NCI-H69 (cell line): ENCODE measurements around the gene LAYN.

Source experiments
- DNase-seq: peaks from one replicate; lab custom pipeline; 2025; lab: John Stamatoyannopoulos, UW

LAYN gene

DNA sequence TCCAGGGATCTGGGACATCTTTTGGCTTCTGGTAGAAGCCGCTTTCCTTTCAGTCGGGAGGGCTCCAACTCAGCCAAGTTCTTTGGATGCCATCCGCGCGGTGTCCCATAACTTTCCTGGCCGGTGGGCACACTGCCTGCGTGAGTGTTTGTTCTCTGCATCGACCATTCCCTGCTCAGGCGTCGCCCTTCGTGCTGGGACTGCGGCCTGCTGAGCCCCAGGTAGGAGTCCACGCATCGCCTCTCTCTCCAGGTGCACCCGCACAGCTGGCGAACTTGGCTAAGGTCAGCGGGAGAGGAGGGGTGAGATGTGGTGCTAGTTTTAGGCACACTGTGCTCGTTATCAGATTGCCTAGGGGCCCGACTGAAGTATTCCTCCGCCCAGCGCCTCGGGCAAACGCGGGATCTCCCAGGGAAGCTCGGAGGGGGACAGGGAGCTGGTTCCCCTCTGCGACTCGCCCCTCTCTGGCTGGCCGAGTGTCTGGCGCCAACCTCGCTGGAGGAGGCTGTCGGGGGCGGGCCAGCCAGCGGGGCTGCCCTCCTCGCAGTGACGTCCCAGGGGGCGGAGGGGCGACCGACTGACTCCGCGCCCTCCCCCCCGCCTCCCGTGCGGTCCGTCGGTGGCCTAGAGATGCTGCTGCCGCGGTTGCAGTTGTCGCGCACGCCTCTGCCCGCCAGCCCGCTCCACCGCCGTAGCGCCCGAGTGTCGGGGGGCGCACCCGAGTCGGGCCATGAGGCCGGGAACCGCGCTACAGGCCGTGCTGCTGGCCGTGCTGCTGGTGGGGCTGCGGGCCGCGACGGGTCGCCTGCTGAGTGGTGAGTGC, at the start of gene LAYN:
Gene LAYN, plus strand, starts transcription at position 607 of the 823 bp plus-strand sequence. Its CDS starts 124 bp downstream, at position 731.
- peak; percentile 76 for DNase-seq

GRCh38 chr11:111494040-111494439, 46.5 kb upstream of the LAYN start:
- DNase-seq = no peak

DNA sequence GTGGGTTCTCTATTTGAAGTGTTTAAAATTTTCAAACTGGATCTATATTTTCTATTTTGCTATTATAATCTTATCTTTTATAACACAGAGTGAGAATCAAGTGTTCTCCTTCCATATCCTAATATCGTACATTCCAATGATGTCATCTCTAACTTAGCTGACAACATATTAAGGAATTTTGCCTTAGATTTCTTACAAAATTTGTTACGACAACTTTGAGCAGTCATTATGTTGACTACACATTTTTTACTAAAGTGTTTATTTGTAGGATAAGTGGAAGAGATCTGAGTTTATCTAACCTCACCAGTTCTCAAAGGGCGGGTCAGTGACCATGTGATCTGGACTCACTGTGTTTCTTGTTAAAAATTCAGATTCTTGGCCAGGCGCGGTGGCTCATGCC, 41.0 kb upstream of the LAYN start:
- no peak for DNase-seq

DNA sequence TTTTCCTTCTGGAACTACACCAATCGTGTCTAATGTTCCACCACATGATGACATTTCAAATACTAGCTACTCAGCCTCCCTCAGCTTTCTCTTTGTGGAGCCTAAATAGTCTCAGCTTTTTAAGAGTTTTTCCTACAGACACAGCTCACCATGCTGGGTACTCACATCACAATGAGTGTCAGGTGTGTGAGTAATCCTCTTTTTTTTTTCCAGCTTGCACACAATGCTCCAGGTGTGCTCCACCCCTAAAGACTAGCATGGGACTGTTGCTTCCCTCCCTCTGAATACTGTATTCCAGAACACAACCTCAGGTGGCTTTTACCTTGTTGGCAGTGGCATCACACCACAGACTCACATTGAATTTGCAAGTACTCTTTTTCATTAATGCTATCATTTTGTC, 40.0 kb upstream of the LAYN start:
- DNase-seq = peak; percentile 45

GRCh38 chr11:111502611-111503010, 37.9 kb upstream of the LAYN start:
- DNase-seq = peak; percentile 17

GRCh38 chr11:111510311-111510710, 30.2 kb upstream of the LAYN start:
- no peak for DNase-seq

- DNase-seq = peak; percentile 67
These were observed 28.0 kb upstream of the LAYN start, which contains the start of gene BTG4 for GRCh38 chr11:111512296-111513239. Gene BTG4 (minus strand): TSS chr11:111512386. CDS start chr11:111498776, 13,610 bp downstream.

DNA sequence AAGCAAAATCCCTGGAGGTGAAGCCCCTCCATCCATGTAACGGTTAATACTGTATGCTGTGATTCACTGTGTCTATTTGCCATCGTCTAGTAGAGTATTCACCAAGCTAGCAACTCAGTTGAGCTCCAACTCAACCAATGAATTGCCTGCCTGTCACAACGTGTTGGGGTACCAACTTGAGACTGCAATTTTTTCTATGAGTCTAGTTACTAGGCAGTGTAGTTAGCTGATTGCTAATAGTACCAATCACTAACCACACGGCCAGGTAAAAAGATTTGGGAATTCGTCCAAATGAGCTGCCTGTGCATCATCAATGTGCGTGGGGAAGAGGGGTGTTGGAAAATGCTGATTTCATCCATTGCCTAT, 27.3 kb upstream of the LAYN start:
- no peak for DNase-seq

DNA sequence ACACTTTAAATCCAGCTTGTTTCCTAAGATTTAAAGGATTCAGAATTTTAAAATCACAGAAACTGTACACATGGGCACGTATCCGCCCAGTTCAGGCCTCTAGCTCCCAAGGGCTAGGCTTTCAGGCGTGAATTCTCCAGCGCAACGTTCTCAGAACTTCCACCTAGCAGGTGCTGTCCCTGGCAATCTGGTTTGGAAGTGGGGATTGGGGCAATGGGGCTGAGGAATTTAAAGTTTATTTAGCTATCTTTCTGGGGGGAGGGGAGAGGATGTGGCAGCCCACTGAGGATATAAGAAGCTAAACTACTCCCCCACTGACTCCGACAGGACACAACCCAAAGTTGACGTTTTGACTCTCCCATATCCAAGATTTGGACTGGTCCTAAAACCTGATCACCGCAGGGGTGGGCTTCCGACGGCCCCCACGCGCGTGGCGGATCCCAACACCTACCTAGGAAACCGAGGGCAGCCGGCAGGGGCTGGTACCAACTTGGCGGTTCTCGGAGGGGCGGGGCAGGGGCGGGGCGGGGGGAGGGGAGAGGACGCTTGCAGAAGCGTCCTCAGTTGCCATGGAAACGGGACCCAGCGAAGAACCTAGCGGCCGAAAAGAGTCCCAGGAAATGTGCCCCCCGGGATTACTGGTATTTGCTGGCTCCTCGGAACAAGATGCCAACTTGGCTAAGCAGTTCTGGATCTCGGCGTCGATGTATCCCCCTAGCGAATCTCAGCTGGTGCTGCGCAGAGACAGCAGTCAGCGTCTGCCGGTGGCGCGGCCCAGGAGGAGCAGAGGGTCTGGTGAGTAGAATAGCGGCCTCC, 26.1 kb upstream of the LAYN start, which contains the start of gene HOATZ:
Gene HOATZ, plus strand, starts transcription at position 563 of the 816 bp plus-strand sequence. Its CDS starts 7 bp downstream, at position 570.
- DNase-seq = peak; percentile 86

DNA sequence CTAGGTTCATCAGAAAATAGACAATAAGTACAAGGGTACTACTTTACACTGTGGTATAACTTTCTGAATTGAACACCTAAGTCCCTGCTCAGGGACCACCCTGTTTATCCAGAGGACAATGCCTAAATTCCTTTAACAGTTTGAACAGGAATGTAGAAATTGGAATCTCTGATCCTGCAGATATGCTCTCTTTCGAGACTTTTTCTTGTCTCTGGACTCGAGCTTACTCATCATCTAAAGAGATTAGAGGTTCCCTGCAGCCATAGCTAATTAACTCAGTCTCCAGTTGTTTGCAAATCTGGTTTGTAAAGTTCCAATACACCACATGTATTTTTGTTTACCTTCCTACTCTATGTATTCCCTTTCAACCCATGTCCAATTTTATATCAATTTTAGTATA, 24.9 kb upstream of the LAYN start:
- DNase-seq = no peak

GRCh38 chr11:111518668-111519067, 21.9 kb upstream of the LAYN start:
- no peak for DNase-seq

GRCh38 chr11:111520560-111520959, 20.0 kb upstream of the LAYN start:
- DNase-seq = no peak

GRCh38 chr11:111521135-111521534, 19.4 kb upstream of the LAYN start:
- DNase-seq = no peak

- DNase-seq = no peak
These were observed 18.1 kb upstream of the LAYN start for GRCh38 chr11:111522426-111522825.

- DNase-seq = no peak
These were observed 17.2 kb upstream of the LAYN start for GRCh38 chr11:111523343-111523742.

DNA sequence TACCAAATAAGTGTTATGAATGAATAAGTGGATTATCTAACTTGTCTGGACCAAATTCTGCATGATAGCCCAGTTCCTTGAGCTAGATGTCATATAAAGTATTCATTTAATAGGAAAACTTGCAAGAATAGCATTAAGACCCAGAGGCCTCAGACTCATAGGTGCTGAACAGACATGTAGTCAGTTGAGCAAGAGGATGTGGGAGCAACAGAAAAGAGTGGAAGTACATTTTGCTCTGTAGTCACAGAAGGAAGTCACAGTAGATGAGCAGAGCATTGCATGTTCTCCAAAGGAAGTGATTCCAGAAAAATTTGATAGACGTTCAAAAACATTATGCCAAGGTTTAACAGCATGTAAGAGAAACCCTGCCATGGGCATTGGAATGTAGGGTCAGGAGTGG, 16.5 kb upstream of the LAYN start:
- DNase-seq = no peak

DNA sequence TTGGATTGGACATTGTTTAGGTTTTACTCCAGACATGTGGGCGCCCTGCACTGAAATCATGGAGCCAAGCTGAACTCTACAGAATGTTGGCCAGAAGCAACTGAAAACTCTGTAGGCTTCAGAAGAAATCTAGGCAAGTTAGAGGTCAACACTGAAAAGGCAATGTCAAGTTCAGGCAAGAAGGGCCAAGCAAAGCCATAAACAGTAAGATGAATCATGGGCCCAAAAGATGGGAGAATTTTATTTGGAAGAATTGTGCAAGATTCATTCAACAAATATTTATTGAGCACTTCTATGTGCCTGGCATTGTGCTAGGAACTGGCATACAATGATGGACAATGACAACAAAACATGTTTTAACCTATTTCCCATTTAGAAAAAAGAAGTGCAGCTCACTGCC, 15.1 kb upstream of the LAYN start:
- DNase-seq = no peak

GRCh38 chr11:111526501-111526900, 14.0 kb upstream of the LAYN start:
- DNase-seq = no peak

- DNase-seq = no peak
These were observed 13.2 kb upstream of the LAYN start for GRCh38 chr11:111527279-111527678.

DNA sequence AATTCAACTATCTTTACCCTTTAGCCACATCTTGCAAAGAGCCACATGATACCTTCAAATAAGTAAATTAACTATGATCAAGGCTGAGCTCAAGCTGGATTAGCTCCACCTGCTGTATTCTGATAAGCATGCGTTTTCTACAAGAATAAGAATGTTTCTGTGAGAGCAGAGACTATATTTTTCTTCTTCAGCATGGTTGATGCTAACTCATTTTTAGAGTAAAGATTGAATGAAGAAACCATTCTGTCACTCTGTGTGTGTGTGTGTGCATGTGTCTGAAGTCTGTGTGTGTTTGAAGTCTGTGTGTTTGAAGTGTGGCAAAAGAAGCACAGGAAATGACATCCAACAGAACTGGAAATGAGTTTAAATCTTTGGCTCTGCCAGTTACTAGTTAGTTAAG, 12.0 kb upstream of the LAYN start:
- peak; percentile 14 for DNase-seq

- DNase-seq = no peak
These were observed 10.4 kb upstream of the LAYN start for GRCh38 chr11:111530091-111530490.

DNA sequence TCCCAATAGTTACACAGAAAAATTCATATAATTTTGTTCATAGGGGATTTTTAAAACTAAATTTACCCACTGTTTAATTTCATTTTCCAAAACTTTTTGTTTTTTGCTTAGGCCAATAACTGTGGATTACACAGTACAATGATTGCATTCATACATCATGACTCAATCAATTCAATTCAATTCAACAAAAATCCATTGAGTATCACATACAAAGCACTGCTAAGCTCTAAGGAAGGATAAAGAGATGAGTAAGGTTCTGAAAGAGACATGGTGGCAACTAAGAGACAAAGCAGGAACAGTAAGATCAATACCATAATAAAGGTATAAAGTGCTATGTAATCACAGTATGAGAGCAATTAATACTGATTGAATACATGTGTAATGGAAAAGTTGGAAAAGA, 9.4 kb upstream of the LAYN start:
- DNase-seq = no peak
